ENCODE results near the gene FFAR2. TPM values are rescaled to one million over a fixed set of nuclear protein-coding genes. Genes with fewer than 3 reads are reported as not detected.

Gene FFAR2
- total and polyA plus RNA-seq, 9 of the 15 experiments (the other 6 are each of a cell fraction or from before 2014, with no cell fraction given): not detected

DNA sequence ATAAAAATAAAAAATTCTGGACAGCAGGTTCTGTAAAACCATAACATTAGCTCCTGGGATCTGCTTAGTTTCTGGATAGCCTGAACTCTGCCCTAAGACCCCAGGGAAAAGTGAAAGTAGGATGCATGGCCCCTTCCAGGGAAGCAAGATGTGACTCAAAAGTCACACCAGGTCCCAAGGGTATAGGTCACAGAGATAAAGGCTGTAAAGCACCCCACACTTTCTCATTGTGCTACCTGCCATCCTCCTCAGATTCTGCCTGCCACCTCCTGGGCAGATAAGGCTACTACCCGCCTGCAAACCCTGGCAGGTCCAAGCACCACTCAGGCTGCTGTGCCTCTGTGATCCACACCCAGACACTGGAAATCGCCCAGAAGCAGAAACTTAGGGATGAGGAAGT is 20.6 kb downstream of the FFAR2 start:
- H3K9me1 ChIP-seq (ENCODE audit: control insufficient read depth, insufficient read depth, low read length): no peaks in the 10 kb centered on the region
- no peak overlapping the region for H2AFZ ChIP-seq (ENCODE audit: low read depth, low read length)
- no peaks in the 10 kb centered on the region for H3K36me3 ChIP-seq (ENCODE audit: control insufficient read depth, insufficient read depth, low read length)
- H3K79me2 ChIP-seq (ENCODE audit: control insufficient read depth, insufficient read depth, low read length): no peaks in the 10 kb centered on the region
- no peak overlapping the region for H3K9ac ChIP-seq (ENCODE audit: insufficient read depth in 1 of 2, low read depth in 2 of 2, low read length in 2 of 2)
- CTCF ChIA-PET (ENCODE audit: low intra/inter-chr PET ratio): interaction anchor here (4.2 kb wide), 1 partner anchor 116 kb away, joined by 34 read pairs; no protein-coding TSS in a partner anchor
- in situ Hi-C loops (cut with MboI) (loop anchor here (10.0 kb wide), 1 partner anchor 194 kb away; no protein-coding TSS in a partner anchor), intact Hi-C loops (cut with micrococcal nuclease) (loop anchor here (1.0 kb wide), 1 partner anchor 116 kb away; no protein-coding TSS in a partner anchor)
- 4% methylated on average over 2 of the region's 2 CpGs for WGBS (ENCODE audit: insufficient coverage, low coverage, missing lambda C conversion rate)
- H3K27me3 ChIP-seq (ENCODE audit: control insufficient read depth in 2 of 2, insufficient read depth in 2 of 2, low read length in 2 of 2): peaks cover 34 to 37% of the 10 kb centered on the region in 2 experiments
- no peaks in the 10 kb centered on the region for H3K9me3 ChIP-seq (replicated peaks; ENCODE audit: control insufficient read depth, insufficient read depth, low read depth, low read length)
- no TSS peak for BruUV-seq (replicated peaks)
- no peaks in the 10 kb centered on the region for H3K4me1 ChIP-seq (replicated peaks in 1 of 2; ENCODE audit: control insufficient read depth in 2 of 2, insufficient read depth in 2 of 2, low read length in 2 of 2)
- POLR2A ChIA-PET: interaction anchor here (0.8 to 1.0 kb wide), 2 partner anchors 26 to 116 kb away, joined by 3 read pairs; no protein-coding TSS in a partner anchor
- ATAC-seq: peak; percentile 88
- H3K4me2 ChIP-seq (ENCODE audit: insufficient read depth, low read length): no peak overlapping the region
- no peak overlapping the region for H3K4me3 ChIP-seq
- no peak overlapping the region for H3K27ac ChIP-seq (ENCODE audit: extremely low read depth, low read depth, low read length)
- H4K20me1 ChIP-seq (replicated peaks; ENCODE audit: control insufficient read depth, insufficient read depth, low read length): 0 out of 2 replicates have a peak, but pooled peaks cover 10% of the 10 kb centered on the region
- peak; percentile 74 for FAIRE-seq
- DNase-seq (ENCODE audit: extremely low read depth in 1 of 4, low spot score in 3 of 4): peak in 3 of 4 experiments; percentile 45 to 51 (median 47)
- no peak for TF ChIP-seq DACH1 (IDR thresholded peaks at IDR 0.05; ENCODE audit: partially characterized antibody)
- TF ChIP-seq ZSCAN32 (CRISPR knock-in tag; IDR thresholded peaks at IDR 0.05): no peak
- TF ChIP-seq KLF13 (tag; IDR thresholded peaks at IDR 0.05; ENCODE audit: borderline replicate concordance, low read depth): no peak
- no peak for TF ChIP-seq SLC30A9 (CRISPR knock-in tag; IDR thresholded peaks at IDR 0.05)
- no peak for TF ChIP-seq ETS1 (conservative IDR thresholded peaks at IDR 0.05; ENCODE audit: control insufficient read depth, low read depth, low read length)
- peak; percentile 40; the same call in 1 of the 2 replicates for TF ChIP-seq ESRRA (IDR thresholded peaks at IDR 0.05; ENCODE audit: borderline replicate concordance, low read depth)
- TF ChIP-seq MEF2D (tag; conservative IDR thresholded peaks at IDR 0.05; ENCODE audit: low read depth): no peak
- no peak for TF ChIP-seq NR2C2 (CRISPR knock-in tag; IDR thresholded peaks at IDR 0.05)
- TF ChIP-seq NR2C2 (tag; IDR thresholded peaks at IDR 0.05): peak; percentile 91
- TF ChIP-seq ZNF740 (CRISPR knock-in tag; IDR thresholded peaks at IDR 0.05): no peak
- TF ChIP-seq ZNF740 (tag; IDR thresholded peaks at IDR 0.05): no peak
- TF ChIP-seq, protein P1, sequence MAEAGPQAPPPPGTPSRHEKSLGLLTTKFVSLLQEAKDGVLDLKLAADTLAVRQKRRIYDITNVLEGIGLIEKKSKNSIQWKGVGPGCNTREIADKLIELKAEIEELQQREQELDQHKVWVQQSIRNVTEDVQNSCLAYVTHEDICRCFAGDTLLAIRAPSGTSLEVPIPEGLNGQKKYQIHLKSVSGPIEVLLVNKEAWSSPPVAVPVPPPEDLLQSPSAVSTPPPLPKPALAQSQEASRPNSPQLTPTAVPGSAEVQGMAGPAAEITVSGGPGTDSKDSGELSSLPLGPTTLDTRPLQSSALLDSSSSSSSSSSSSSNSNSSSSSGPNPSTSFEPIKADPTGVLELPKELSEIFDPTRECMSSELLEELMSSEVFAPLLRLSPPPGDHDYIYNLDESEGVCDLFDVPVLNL (CRISPR knock-in tag; IDR thresholded peaks at IDR 0.05; ENCODE audit: low read depth): no peak
- TF ChIP-seq HNRNPLL (IDR thresholded peaks at IDR 0.05; ENCODE audit: low read depth, low read length, poor library complexity, severe bottlenecking): no peak
- no peak for TF ChIP-seq U2AF2 (optimal IDR thresholded peaks at IDR 0.05; ENCODE audit: low read depth, low read length)
- no peak for TF ChIP-seq ZKSCAN1 (IDR thresholded peaks at IDR 0.05; ENCODE audit: low read depth, low read length)
- TF ChIP-seq CCNT2 (IDR thresholded peaks at IDR 0.05; ENCODE audit: borderline replicate concordance, extremely low read depth, insufficient read length, low read depth, low read length): no peak
- no peak for TF ChIP-seq SFPQ (IDR thresholded peaks at IDR 0.05; ENCODE audit: low read depth, low read length)
- no peak for TF ChIP-seq NFRKB (IDR thresholded peaks at IDR 0.05; ENCODE audit: low read depth)
